Ishikawa (cell line): ENCODE measurements around the gene LSAMP.

Experiments
- CEBPB ChIP-seq: IDR thresholded peaks from 2 replicates; pipeline ENCODE4 v1.6.1; 2012
- CREB1 ChIP-seq: IDR thresholded peaks from 2 replicates; pipeline ENCODE4 v1.6.1; 2012; ENCODE audit warnings: low read depth
- EGR1 ChIP-seq: IDR thresholded peaks from 2 replicates; pipeline ENCODE4 v1.6.1; 2012
- EP300 ChIP-seq: IDR thresholded peaks from 2 replicates; pipeline ENCODE4 v1.6.1; 2012; ENCODE audit warnings: borderline replicate concordance
- FOXM1 ChIP-seq: IDR thresholded peaks from 2 replicates; pipeline ENCODE4 v1.6.1; 2012; ENCODE audit warnings: low read depth, borderline replicate concordance
- NFIC ChIP-seq: IDR thresholded peaks from 2 replicates; pipeline ENCODE4 v1.6.1; 2012
- RAD21 ChIP-seq: IDR thresholded peaks from 2 replicates; pipeline ENCODE4 v1.6.1; 2012; ENCODE audit warnings: low read depth
- TAF1 ChIP-seq: IDR thresholded peaks from 2 replicates; pipeline ENCODE4 v1.6.1; 2012; ENCODE audit warnings: low read depth, mild to moderate bottlenecking
- TCF12 ChIP-seq: IDR thresholded peaks from 2 replicates; pipeline ENCODE4 v1.6.1; 2012; ENCODE audit warnings: low read depth
- TEAD4 ChIP-seq: IDR thresholded peaks from 2 replicates; pipeline ENCODE4 v1.6.1; 2012
- YY1 ChIP-seq: IDR thresholded peaks from 2 replicates; pipeline ENCODE4 v1.6.1; 2012; ENCODE audit warnings: low read depth
- ZBTB7A ChIP-seq: IDR thresholded peaks from 2 replicates; pipeline ENCODE4 v1.6.1; 2012; ENCODE audit warnings: low read depth
- TF ChIP-seq, protein P1 (sequence below): IDR thresholded peaks from 2 replicates; pipeline ENCODE4 v1.6.1; 2012; ENCODE audit warnings: low read depth, mild to moderate bottlenecking
- TF ChIP-seq, protein P2 (sequence below): IDR thresholded peaks from 2 replicates; pipeline ENCODE4 v1.6.1; 2012
- TF ChIP-seq, protein P3 (sequence below): IDR thresholded peaks from 2 replicates; pipeline ENCODE4 v1.6.1; 2012

The LSAMP gene

DNA sequence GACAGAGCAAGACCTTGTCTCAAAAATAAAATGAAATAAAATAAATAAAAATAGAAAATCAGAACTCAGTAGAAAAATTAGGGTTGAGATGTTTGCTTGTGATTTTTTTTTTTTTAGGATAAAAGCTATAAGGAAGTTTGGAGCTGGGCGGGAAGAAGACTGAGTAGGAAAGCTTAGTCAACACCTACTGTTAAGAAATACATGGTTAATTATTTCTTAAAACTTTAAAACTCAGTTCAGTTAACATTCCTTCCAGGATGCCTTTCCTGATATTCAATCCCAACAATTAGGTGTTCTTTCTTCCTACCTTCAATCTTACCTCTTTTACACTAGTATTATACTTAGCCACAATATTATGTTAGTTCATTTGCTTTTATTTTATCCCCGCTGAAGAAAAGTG, 246.2 kb downstream of the LSAMP start:
- TF ChIP-seq TAF1 (no peak), EGR1 (no peak)

DNA sequence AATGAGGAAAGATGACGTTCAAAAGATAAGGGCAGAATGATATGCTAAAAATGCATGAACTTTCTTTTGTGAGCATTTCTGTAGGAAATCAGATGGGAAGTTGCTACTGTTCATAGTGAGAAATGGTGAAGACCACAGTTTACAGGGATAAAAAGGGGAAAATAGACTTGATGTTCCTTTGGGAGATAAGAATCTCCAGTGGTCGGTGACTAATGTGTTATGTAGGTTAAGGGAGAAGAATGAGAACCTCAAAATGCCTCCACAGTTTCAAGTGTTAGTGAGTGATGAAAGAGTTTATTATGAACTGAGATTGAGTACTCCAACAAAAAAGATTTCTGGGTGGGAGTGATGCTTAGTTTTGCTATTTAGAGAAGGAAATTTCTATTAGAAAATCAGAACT, 247.2 kb downstream of the LSAMP start:
- TF ChIP-seq NFIC (no peak), TEAD4 (no peak), EP300 (no peak), YY1 (no peak), CEBPB (no peak), EGR1 (no peak), CREB1 (no peak), ZBTB7A (no peak)
- TF ChIP-seq, protein P1, sequence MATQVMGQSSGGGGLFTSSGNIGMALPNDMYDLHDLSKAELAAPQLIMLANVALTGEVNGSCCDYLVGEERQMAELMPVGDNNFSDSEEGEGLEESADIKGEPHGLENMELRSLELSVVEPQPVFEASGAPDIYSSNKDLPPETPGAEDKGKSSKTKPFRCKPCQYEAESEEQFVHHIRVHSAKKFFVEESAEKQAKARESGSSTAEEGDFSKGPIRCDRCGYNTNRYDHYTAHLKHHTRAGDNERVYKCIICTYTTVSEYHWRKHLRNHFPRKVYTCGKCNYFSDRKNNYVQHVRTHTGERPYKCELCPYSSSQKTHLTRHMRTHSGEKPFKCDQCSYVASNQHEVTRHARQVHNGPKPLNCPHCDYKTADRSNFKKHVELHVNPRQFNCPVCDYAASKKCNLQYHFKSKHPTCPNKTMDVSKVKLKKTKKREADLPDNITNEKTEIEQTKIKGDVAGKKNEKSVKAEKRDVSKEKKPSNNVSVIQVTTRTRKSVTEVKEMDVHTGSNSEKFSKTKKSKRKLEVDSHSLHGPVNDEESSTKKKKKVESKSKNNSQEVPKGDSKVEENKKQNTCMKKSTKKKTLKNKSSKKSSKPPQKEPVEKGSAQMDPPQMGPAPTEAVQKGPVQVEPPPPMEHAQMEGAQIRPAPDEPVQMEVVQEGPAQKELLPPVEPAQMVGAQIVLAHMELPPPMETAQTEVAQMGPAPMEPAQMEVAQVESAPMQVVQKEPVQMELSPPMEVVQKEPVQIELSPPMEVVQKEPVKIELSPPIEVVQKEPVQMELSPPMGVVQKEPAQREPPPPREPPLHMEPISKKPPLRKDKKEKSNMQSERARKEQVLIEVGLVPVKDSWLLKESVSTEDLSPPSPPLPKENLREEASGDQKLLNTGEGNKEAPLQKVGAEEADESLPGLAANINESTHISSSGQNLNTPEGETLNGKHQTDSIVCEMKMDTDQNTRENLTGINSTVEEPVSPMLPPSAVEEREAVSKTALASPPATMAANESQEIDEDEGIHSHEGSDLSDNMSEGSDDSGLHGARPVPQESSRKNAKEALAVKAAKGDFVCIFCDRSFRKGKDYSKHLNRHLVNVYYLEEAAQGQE, result no peak
- TF ChIP-seq, protein P2, sequence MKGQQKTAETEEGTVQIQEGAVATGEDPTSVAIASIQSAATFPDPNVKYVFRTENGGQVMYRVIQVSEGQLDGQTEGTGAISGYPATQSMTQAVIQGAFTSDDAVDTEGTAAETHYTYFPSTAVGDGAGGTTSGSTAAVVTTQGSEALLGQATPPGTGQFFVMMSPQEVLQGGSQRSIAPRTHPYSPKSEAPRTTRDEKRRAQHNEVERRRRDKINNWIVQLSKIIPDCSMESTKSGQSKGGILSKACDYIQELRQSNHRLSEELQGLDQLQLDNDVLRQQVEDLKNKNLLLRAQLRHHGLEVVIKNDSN, result no peak

DNA sequence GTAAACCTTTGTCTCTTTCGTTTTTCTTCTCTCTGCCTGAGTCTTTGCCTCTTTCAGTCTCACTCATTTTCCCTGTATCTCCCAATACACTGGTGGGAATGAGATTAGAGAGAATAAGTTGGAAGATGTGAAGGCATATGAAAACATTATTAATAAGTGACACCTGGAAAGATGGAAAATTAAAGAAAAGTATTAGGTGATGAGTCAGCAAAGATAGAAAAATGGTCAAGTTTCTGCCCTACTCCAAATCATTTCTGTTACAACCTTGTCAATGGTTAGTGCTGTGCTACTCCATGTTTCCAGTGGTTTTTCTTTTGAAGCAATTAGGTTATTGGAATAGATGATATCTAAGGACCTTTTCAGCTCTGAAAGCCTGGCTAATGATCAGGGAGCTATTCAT, 252.8 kb downstream of the LSAMP start:
- TF ChIP-seq TAF1 (no peak), NFIC (no peak), EGR1 (no peak), TCF12 (no peak), CEBPB (no peak), FOXM1 (no peak), EP300 (no peak), TEAD4 (no peak), CREB1 (no peak), YY1 (no peak), RAD21 (no peak), ZBTB7A (no peak)
- TF ChIP-seq, protein P3, sequence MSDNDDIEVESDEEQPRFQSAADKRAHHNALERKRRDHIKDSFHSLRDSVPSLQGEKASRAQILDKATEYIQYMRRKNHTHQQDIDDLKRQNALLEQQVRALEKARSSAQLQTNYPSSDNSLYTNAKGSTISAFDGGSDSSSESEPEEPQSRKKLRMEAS, result no peak
- TF ChIP-seq, protein P1, result no peak
- TF ChIP-seq, protein P2, result no peak

DNA sequence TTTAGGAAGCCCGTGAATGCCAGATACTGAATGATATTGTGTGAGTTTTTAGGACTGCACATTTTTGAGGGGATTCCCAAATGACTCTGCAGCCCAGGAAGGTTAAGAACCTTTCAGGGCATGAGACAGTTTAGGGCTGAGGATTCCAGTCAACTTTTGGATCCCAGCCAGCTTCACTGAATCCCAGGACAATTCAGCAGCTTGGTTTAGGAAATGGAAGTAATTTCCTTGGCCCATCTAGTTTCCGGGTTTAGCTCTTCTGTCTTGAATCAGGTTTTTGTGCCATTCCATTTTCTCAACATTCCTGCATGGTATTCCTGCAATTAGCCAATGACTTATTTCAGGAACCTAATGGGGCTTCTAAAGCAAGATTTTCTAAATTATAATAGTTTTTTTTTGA, 253.9 kb downstream of the LSAMP start:
- TF ChIP-seq ZBTB7A, result no peak
- TF ChIP-seq, protein P3, result no peak
- no peak for TF ChIP-seq CREB1
- TF ChIP-seq EP300, result no peak
- TF ChIP-seq RAD21, result no peak
- TF ChIP-seq NFIC, result no peak
- no peak for TF ChIP-seq YY1
- TF ChIP-seq TAF1, result no peak
- TF ChIP-seq FOXM1, result no peak

DNA sequence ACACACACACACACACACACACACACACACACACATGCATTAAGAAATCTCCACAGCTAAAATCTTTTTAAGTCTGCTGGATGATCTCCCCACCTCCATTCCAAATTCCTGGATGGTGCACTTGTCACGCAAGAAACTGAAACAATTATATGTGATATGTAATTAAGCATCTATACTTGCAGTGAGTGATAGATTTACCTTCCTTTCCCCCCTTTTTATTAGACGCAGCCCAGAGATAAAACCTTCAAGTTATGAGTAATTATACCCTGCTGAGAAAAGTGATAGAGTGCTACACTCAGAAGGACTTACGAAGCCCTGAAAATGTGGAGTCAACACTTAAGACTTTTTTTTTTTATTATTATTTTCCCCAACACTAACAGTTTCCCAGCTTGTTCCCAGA, 255.2 kb downstream of the LSAMP start:
- TF ChIP-seq CEBPB (no peak), CREB1 (no peak), EGR1 (no peak), TCF12 (no peak), ZBTB7A (no peak), NFIC (no peak)
- TF ChIP-seq, protein P1, result no peak
- TF ChIP-seq, protein P3, result no peak
